Spleen (tissue), 7 donors: ENCODE results near the gene DNAJB6.

ENCODE experiments used
- CTCF ChIP-seq, 11 experiments: fragments of 200-600 bp in 7 of 11; fragments of 450-650 bp in 4 of 11; sonication (generic) in 4 of 11; IDR thresholded peaks in 8 of 11; conservative IDR thresholded peaks in 3 of 11; 1 replicate in 7 of 11; 2 replicates in 4 of 11; pipeline versions ENCODE4 v1.4.0 to v1.8.0; 2016 to 2021; ENCODE audit warnings: antibody characterized with exemption in 11 of 11, inconsistent platforms in 4 of 11, mild to moderate bottlenecking in 1 of 11
- POLR2A ChIP-seq, 3 donors: fragments of 450-650 bp; IDR thresholded peaks; one replicate each; pipeline ENCODE4 v1.5.1; 2017; ENCODE audit warnings: antibody characterized with exemption in 3 of 3, mild to moderate bottlenecking in 1 of 3
- POLR2AphosphoS5 ChIP-seq, 3 donors: sonication (generic); formaldehyde crosslinking; IDR thresholded peaks; one replicate each; pipeline ENCODE4 v1.5.1; 2017; ENCODE audit warnings: antibody characterized with exemption in 3 of 3
- donor health status: DM: no; HTN: no; CAD: no; lungs with moderate emphysema.
- donor health status: DM: no; HTN: no; CAD: no.
- donor health status: DM: no; HTN: no; CAD: no.

DNA sequence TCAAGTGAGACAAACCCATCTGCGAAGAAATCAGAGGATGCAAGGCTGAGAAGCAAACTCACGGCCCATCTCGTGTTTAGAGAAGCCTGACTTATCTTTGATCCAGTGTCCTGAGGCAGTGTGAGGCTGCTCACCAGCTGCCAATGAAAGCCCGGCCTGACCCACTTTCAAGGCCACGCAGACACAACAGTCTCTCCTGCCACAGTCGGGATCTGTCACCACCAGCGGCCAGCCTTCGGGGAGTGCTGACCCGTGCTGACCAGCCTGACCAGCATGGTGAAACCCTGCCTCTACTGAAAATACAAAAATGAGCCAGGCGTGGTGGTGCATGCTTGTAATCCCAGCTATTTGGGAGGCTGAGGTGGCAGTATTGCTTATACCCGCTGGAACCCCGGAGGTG, 7.4 kb upstream of the DNAJB6 start:
- TF ChIP-seq POLR2A (IDR thresholded peaks at IDR 0.05) (no peak), POLR2AphosphoS5 (IDR thresholded peaks at IDR 0.05) (no peak), CTCF (IDR thresholded peaks at IDR 0.05 in 8 of 11, conservative IDR thresholded peaks at IDR 0.05 in 3 of 11) (no peak)
